PC-9 (cell line): Measurements from ENCODE around the gene CAPZB. TPM values are rescaled to one million over a fixed set of nuclear protein-coding genes. Genes with fewer than 3 reads are reported as not detected.

ENCODE experiments used
- BruUV-seq: library from RNA; stranded (reverse); fragments of 400-500 nt; replicated peaks from 2 replicates; lab custom pipeline; 2021; lab: Mats Ljungman, UMichigan
- CTCF ChIA-PET: fragments of 300-600 bp; sonication (Branson Sonifier 250); formaldehyde crosslinking; loops from one replicate; lab custom pipeline; 2022; ENCODE audit warnings: antibody characterized with exemption; lab: Charles Lee
- POLR2A ChIA-PET: fragments of 300-600 bp; sonication (Branson Sonifier 250); formaldehyde crosslinking; loops from one replicate; lab custom pipeline; 2022; ENCODE audit warnings: antibody characterized with exemption; ENCODE audit not compliant: unreplicated experiment; lab: Charles Lee
- DNase-seq, 2 experiments: peaks; one replicate each; pipeline versions ENCODE4 v3.0.0 to v3.0.0-alpha.2; 2015 to 2022; ENCODE audit warnings: mixed read lengths in 1 of 2
- H2AFZ ChIP-seq: fragments of 200-600 bp; sonication (generic); 2 replicates; pipeline ENCODE4 v1.8.1; 2017; ENCODE audit warnings: antibody characterized with exemption
- H3F3A ChIP-seq: fragments of 200-600 bp; sonication (generic); 2 replicates; pipeline ENCODE4 v1.8.1; 2017; ENCODE audit warnings: antibody characterized with exemption, mild to moderate bottlenecking, low read depth; ENCODE audit not compliant: insufficient read depth
- H3K27ac ChIP-seq: fragments of 200-600 bp; sonication (generic); 2 replicates; pipeline ENCODE4 v1.6.1; 2016; ENCODE audit warnings: mixed run types
- H3K27me3 ChIP-seq: fragments of 200-600 bp; sonication (generic); 2 replicates; pipeline ENCODE4 v1.6.1; 2016; ENCODE audit warnings: low read depth, mixed run types; ENCODE audit not compliant: insufficient read depth
- H3K36me3 ChIP-seq: fragments of 200-600 bp; sonication (generic); 2 replicates; pipeline ENCODE4 v1.6.1; 2016; ENCODE audit warnings: low read depth, mixed run types
- H3K4me1 ChIP-seq: fragments of 200-600 bp; sonication (generic); replicated peaks from 2 replicates; pipeline ENCODE4 v1.6.1; 2016; ENCODE audit warnings: mixed run types; ENCODE audit not compliant: insufficient read depth
- H3K4me2 ChIP-seq: fragments of 200-600 bp; sonication (generic); 2 replicates; pipeline ENCODE4 v1.6.1; 2017; ENCODE audit warnings: mixed run types
- H3K4me3 ChIP-seq: fragments of 200-600 bp; sonication (generic); 2 replicates; pipeline ENCODE4 v1.6.1; 2016; ENCODE audit warnings: mixed run types
- H3K79me2 ChIP-seq: fragments of 200-600 bp; sonication (generic); 2 replicates; pipeline ENCODE4 v1.6.1; 2017; ENCODE audit warnings: low read depth, mixed run types
- H3K9me2 ChIP-seq: fragments of 200-600 bp; sonication (generic); 2 replicates; pipeline ENCODE4 v1.8.1; 2017; ENCODE audit warnings: mild to moderate bottlenecking; ENCODE audit not compliant: insufficient read depth
- H3K9me3 ChIP-seq: fragments of 200-600 bp; sonication (generic); 2 replicates; pipeline ENCODE4 v1.8.1; 2016; ENCODE audit warnings: low read depth; ENCODE audit not compliant: insufficient read depth
- H4K20me1 ChIP-seq: fragments of 200-600 bp; sonication (generic); 2 replicates; pipeline ENCODE4 v1.8.1; 2017; ENCODE audit not compliant: insufficient read depth
- EZH2 ChIP-seq: fragments of 200-600 bp; sonication (generic); IDR thresholded peaks from 2 replicates; pipeline ENCODE4 v1.8.0; 2017; ENCODE audit warnings: antibody characterized with exemption, low read depth
- intact Hi-C: fragments of 100-400 bp; cut with micrococcal nuclease; formaldehyde crosslinking; loops from one replicate; pipeline ENCODE4 v1.10.0; 2022; ENCODE audit not compliant: unreplicated experiment
- total RNA-seq: library from RNA; stranded (reverse); gene quantifications from 2 replicates; pipeline ENCODE4 v1.2.3, GENCODE V29; 2021
- TF ChIP-seq, protein P1 (sequence below): fragments of 200-600 bp; sonication (generic); conservative IDR thresholded peaks from 2 replicates; pipeline ENCODE4 v1.6.1; 2017; ENCODE audit warnings: mixed run types, antibody characterized with exemption, mild to moderate bottlenecking, moderate library complexity

The CAPZB gene
- total RNA-seq, 1 experiment from 2014 or later = 222 TPM

DNA sequence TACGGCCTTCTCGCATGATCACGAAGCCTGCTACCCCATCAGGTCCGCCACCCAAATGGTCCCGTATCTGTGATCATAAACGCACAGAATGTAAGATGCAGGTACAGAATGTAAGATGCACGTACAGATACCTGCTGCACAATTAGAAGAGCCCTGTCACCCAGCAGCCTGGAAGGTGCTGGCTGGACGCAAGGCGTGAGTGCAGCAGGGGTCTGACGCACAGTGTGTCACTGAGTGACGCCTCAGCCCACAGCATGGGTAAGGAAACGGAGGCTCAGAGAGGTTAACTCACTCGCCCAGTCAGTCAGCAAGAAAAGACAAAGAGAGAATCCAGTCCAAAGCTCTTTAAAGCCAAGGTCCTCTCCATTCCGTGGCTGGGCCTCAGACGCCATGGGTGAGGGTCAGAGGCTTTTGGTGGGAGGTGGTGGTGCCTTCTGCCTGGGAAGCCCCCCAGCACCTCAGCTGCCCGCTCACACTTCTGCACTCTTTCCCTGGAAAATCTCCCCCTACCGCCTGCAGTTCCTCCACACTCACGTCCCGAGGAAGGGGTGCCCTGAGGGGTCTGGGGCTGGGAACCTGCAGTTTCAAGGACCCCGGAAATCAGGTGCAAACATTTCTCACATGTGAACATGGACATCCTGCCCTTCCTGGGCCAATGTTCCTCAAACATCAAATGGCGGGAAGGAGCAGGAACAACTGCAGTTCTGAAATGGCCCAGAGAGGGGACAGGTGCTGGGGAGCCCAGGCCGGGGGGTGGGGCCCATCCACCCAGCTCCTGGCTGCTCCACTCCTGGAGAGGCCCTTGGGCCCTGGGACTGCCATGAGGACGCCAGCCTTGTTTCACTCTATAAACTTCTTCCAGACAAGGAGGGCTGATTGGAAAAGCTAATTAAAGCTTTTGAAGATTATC lies 113.9 kb downstream of the CAPZB start:
- ChIA-PET POLR2A (interaction anchor here (0.6 kb wide), 1 partner anchor 192 kb away, joined by 4 read pairs; no protein-coding TSS in a partner anchor), CTCF (no interaction called here)
- Histone ChIP-seq H2AFZ (no peak overlapping the region), H4K20me1 (no peaks in the 10 kb centered on the region), H3K4me2 (no peak overlapping the region), H3K4me1 (no peaks in the 10 kb centered on the region), H3K36me3 (no peaks in the 10 kb centered on the region), H3K79me2 (no peaks in the 10 kb centered on the region), H3F3A (no peaks in the 10 kb centered on the region), H3K4me3 (no peak overlapping the region), H3K9me2 (no peaks in the 10 kb centered on the region), H3K27ac (no peak overlapping the region), H3K27me3 (no peaks in the 10 kb centered on the region), H3K9me3 (no peaks in the 10 kb centered on the region)
- intact Hi-C loops = no loop called here
- BruUV-seq = no TSS peak
- no peak for DNase-seq
- TF ChIP-seq, protein P1, sequence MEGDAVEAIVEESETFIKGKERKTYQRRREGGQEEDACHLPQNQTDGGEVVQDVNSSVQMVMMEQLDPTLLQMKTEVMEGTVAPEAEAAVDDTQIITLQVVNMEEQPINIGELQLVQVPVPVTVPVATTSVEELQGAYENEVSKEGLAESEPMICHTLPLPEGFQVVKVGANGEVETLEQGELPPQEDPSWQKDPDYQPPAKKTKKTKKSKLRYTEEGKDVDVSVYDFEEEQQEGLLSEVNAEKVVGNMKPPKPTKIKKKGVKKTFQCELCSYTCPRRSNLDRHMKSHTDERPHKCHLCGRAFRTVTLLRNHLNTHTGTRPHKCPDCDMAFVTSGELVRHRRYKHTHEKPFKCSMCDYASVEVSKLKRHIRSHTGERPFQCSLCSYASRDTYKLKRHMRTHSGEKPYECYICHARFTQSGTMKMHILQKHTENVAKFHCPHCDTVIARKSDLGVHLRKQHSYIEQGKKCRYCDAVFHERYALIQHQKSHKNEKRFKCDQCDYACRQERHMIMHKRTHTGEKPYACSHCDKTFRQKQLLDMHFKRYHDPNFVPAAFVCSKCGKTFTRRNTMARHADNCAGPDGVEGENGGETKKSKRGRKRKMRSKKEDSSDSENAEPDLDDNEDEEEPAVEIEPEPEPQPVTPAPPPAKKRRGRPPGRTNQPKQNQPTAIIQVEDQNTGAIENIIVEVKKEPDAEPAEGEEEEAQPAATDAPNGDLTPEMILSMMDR = no peak
- no peak for TF ChIP-seq EZH2

DNA sequence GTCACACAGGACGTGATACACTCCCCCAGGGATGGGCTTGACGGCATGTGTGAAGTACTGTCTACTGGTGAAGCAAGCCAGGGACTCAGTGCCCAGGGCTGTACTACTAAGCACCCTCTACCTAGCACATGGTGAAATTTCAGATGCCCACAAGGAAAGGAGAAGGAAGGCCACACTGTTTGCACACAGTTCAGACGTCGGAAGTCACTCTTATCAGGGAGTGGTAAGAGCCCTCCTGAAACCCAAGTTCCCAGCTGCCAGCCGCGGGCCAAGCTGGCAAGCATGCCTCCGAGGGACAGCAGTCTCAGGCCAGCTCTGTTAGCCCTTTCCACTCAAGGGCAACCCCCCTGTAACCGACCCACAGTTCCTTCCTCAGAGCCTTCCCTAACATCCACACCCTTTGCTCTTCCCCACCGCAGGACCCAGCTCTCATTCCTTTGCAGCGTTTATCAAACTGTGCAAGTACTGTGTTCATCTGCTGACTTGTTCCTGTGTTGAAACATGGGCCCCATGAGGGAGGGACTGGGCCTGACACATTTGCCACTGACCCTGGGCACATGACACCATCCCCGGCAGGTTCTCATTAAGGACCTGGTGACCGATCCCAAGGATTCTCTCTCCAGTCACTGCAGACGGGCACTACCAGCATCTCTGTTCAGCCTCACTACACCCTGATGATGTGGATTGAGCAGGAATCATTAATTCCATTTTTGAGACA lies 114.7 kb downstream of the CAPZB start:
- no peaks in the 10 kb centered on the region for H3F3A ChIP-seq
- H3K4me2 ChIP-seq = no peak overlapping the region
- no peaks in the 10 kb centered on the region for H3K4me1 ChIP-seq
- no peaks in the 10 kb centered on the region for H3K9me3 ChIP-seq
- H3K36me3 ChIP-seq = no peaks in the 10 kb centered on the region
- TF ChIP-seq EZH2 = no peak
- TF ChIP-seq, protein P1 = no peak
- intact Hi-C loops = no loop called here
- no peak for DNase-seq
- no TSS peak for BruUV-seq
- no peaks in the 10 kb centered on the region for H3K27me3 ChIP-seq
- H4K20me1 ChIP-seq = no peaks in the 10 kb centered on the region
- no peak overlapping the region for H3K4me3 ChIP-seq
- POLR2A ChIA-PET = no interaction called here
- CTCF ChIA-PET = no interaction called here
- no peak overlapping the region for H3K27ac ChIP-seq
- H3K9me2 ChIP-seq = no peaks in the 10 kb centered on the region
- no peak overlapping the region for H2AFZ ChIP-seq
- H3K79me2 ChIP-seq = no peaks in the 10 kb centered on the region

DNA sequence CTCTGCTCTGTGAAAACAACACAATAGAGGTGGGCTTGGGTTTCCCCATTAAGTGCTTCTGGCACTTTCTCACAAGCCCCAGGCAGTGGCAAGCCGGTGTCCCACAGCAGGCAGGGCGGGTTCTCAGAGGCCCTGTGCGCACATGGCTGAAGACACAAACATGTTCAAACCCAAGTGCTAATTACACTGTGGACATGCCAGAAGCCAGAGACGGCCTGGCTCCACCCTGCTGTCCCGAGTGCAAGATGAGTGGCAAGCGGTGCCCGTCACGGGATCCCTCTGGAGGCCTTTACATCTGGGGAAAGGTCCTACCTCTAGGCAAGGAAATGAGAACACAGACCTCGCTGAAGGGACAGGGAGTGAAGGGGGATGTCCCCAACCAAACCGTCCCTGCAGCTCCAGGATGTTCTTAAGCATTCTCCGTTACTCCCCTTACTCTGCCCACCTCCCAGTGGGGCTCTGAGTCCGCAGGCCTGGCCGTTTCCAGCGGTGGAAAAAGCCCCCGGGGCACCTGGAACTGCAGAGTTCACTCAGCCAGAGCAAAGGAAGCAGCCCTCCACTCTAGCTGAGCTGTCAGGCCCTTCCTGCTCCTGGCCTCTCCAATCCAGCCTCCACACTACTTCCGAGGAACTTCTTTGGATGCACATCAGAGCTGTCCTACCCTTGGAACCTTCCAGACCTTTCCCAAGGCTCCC lies 115.8 kb downstream of the CAPZB start:
- H3K27me3 ChIP-seq = no peaks in the 10 kb centered on the region
- TF ChIP-seq EZH2 = no peak
- TF ChIP-seq, protein P1 = no peak
- no peaks in the 10 kb centered on the region for H3K36me3 ChIP-seq
- H2AFZ ChIP-seq = no peak overlapping the region
- no peak for DNase-seq
- no TSS peak for BruUV-seq
- intact Hi-C loops = no loop called here
- no peaks in the 10 kb centered on the region for H3K4me1 ChIP-seq
- H3K9me2 ChIP-seq = no peaks in the 10 kb centered on the region
- POLR2A ChIA-PET = no interaction called here
- no peak overlapping the region for H3K4me3 ChIP-seq
- H4K20me1 ChIP-seq = no peaks in the 10 kb centered on the region
- CTCF ChIA-PET = no interaction called here
- no peaks in the 10 kb centered on the region for H3K79me2 ChIP-seq
- no peaks in the 10 kb centered on the region for H3K9me3 ChIP-seq
- no peak overlapping the region for H3K4me2 ChIP-seq
- no peaks in the 10 kb centered on the region for H3F3A ChIP-seq
- H3K27ac ChIP-seq = no peak overlapping the region
